ENCODE data around the gene KCNJ6.

DNA sequence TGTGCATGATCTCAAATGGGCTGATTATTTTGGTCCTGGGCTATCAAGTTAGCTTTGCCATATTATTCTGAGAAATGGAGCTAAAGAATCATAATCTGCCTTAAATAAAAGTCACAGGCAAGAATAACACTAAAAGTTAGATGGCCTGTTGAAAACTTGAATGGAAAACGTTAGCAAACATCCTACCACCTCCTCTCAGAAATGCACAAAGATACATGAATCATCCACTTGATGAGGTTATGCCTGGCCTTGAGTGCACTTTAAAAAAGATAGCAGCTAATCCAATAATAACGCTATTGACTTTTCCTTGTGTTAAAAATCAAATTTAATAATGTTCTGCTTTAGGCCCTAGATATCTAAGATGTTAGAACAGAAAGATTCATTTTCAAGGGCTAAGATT is 108.0 kb downstream of the KCNJ6 start:
- TF ChIP-seq SP1 (IDR thresholded peaks at IDR 0.05), result no peak
- TF ChIP-seq FOXM1 (IDR thresholded peaks at IDR 0.05; ENCODE audit: borderline replicate concordance), result no peak
- no peak for TF ChIP-seq TARDBP (IDR thresholded peaks at IDR 0.05)
- no peak for TF ChIP-seq HDGF (IDR thresholded peaks at IDR 0.05; ENCODE audit: borderline replicate concordance)
- TF ChIP-seq FOXA1 (IDR thresholded peaks at IDR 0.05), result no peak
- no peak for TF ChIP-seq NFRKB (IDR thresholded peaks at IDR 0.05)
- TF ChIP-seq BHLHE40 (IDR thresholded peaks at IDR 0.05; ENCODE audit: borderline replicate concordance), result no peak
- TF ChIP-seq FOXK2 (IDR thresholded peaks at IDR 0.05), result no peak
- no peak for TF ChIP-seq SUZ12 (IDR thresholded peaks at IDR 0.05)
- no peak for TF ChIP-seq L3MBTL2 (conservative IDR thresholded peaks at IDR 0.05)

All from HEK293T (cell line).